Measurements from ENCODE around the gene ADGRG1.
A peak's percentile ranks its signal among the peaks of the same experiment; 100 is the strongest.

The ADGRG1 gene

GRCh38 chr16:57606847-57607501, 21.5 kb upstream of the ADGRG1 start:
- no peak for DNase-seq

- DNase-seq: no peak
Measured at GRCh38 chr16:57607676-57608461, 20.6 kb upstream of the ADGRG1 start.

- no peak for DNase-seq
Measured at GRCh38 chr16:57608462-57609113, 19.8 kb upstream of the ADGRG1 start.

GRCh38 chr16:57609541-57610401, 18.7 kb upstream of the ADGRG1 start:
- DNase-seq: peak; percentile 97

GRCh38 chr16:57610611-57611010, 17.8 kb upstream of the ADGRG1 start:
- DNase-seq: no peak

- DNase-seq: peak; percentile 77
Measured at GRCh38 chr16:57611181-57611580, 17.2 kb upstream of the ADGRG1 start.

- no peak for DNase-seq
Measured at GRCh38 chr16:57611706-57612105, 16.7 kb upstream of the ADGRG1 start.

- no peak for DNase-seq
Measured at GRCh38 chr16:57612494-57612893, 15.9 kb upstream of the ADGRG1 start.

GRCh38 chr16:57613514-57613913, 14.9 kb upstream of the ADGRG1 start:
- DNase-seq: no peak

- DNase-seq: peak; percentile 40
Measured at GRCh38 chr16:57614536-57614935, 13.9 kb upstream of the ADGRG1 start.

- DNase-seq: no peak
Measured at GRCh38 chr16:57614944-57615343, 13.5 kb upstream of the ADGRG1 start.

- DNase-seq: no peak
Measured at GRCh38 chr16:57615813-57616212, 12.6 kb upstream of the ADGRG1 start.

- DNase-seq: no peak
Measured at GRCh38 chr16:57616241-57616640, 12.2 kb upstream of the ADGRG1 start.

- no peak for DNase-seq
Measured at GRCh38 chr16:57616876-57617275, 11.6 kb upstream of the ADGRG1 start.

- DNase-seq: no peak
Measured at GRCh38 chr16:57617604-57618111, 10.8 kb upstream of the ADGRG1 start.

- no peak for DNase-seq
Measured at GRCh38 chr16:57618296-57619132, 9.9 kb upstream of the ADGRG1 start.

- no peak for DNase-seq
Measured at GRCh38 chr16:57619133-57619605, 9.3 kb upstream of the ADGRG1 start.

- no peak for DNase-seq
Measured at GRCh38 chr16:57619606-57620334, 8.7 kb upstream of the ADGRG1 start.

GRCh38 chr16:57620335-57621231, 7.8 kb upstream of the ADGRG1 start:
- no peak for DNase-seq
